Muscle of back (tissue), 13 donors: ENCODE measurements around the gene PDS5A. TPM values are rescaled to one million over a fixed set of nuclear protein-coding genes. Genes with fewer than 3 reads are reported as not detected.
"Not testable (repeated sequence)": the region's sequence is repeated elsewhere in the genome, so short reads cannot be mapped to it uniquely, and the experiment has no call there.

Experiments
- DNase-seq, 3 donors: peaks; one replicate each; pipeline versions ENCODE4 v3.0.0 to v3.0.0-alpha.2; 2013
- long read RNA-seq, 9 donors: transcript quantifications; one replicate each; lab custom pipeline, GENCODE V29; 2026
- polyA plus RNA-seq, 10 donors: library from polyadenylated mRNA; unstranded; fragments of 120-200 nt; gene quantifications; one replicate each; pipeline ENCODE4 v1.2.1, GENCODE V29; 2013; ENCODE audit not compliant: insufficient read length in 10 of 10

Gene PDS5A, protein sequence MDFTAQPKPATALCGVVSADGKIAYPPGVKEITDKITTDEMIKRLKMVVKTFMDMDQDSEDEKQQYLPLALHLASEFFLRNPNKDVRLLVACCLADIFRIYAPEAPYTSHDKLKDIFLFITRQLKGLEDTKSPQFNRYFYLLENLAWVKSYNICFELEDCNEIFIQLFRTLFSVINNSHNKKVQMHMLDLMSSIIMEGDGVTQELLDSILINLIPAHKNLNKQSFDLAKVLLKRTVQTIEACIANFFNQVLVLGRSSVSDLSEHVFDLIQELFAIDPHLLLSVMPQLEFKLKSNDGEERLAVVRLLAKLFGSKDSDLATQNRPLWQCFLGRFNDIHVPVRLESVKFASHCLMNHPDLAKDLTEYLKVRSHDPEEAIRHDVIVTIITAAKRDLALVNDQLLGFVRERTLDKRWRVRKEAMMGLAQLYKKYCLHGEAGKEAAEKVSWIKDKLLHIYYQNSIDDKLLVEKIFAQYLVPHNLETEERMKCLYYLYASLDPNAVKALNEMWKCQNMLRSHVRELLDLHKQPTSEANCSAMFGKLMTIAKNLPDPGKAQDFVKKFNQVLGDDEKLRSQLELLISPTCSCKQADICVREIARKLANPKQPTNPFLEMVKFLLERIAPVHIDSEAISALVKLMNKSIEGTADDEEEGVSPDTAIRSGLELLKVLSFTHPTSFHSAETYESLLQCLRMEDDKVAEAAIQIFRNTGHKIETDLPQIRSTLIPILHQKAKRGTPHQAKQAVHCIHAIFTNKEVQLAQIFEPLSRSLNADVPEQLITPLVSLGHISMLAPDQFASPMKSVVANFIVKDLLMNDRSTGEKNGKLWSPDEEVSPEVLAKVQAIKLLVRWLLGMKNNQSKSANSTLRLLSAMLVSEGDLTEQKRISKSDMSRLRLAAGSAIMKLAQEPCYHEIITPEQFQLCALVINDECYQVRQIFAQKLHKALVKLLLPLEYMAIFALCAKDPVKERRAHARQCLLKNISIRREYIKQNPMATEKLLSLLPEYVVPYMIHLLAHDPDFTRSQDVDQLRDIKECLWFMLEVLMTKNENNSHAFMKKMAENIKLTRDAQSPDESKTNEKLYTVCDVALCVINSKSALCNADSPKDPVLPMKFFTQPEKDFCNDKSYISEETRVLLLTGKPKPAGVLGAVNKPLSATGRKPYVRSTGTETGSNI (N-terminal part only)
- polyA plus RNA-seq = 10 to 100 TPM; 28.4 to 43.2 (median 37.2) TPM
- long read RNA-seq, donor 1, partial matches to known transcripts = 0 of 1 reads
- long read RNA-seq, donor 1, other reads (novel, unspliced or antisense) = 0 of 1 reads
- long read RNA-seq, donor 2, full-length matches to known transcripts = 1 of 1 reads
- long read RNA-seq, donor 2, partial matches to known transcripts = 0 of 1 reads
- long read RNA-seq, donor 2, other reads (novel, unspliced or antisense) = 0 of 1 reads
- long read RNA-seq, donor 3 = 0 reads
- long read RNA-seq, donor 4 = 0 reads
- long read RNA-seq, donor 5, partial matches to known transcripts = 0 of 4 reads
- long read RNA-seq, donor 5, other reads (novel, unspliced or antisense) = 0 of 4 reads
- long read RNA-seq, donor 6 = 0 reads
- long read RNA-seq, donor 7, full-length matches to known transcripts = 2 of 2 reads
- long read RNA-seq, donor 7, partial matches to known transcripts = 0 of 2 reads
- long read RNA-seq, donor 7, other reads (novel, unspliced or antisense) = 0 of 2 reads
- long read RNA-seq, donor 8, partial matches to known transcripts = 5 of 5 reads
- long read RNA-seq, donor 8, other reads (novel, unspliced or antisense) = 0 of 5 reads
- long read RNA-seq, donor 9, full-length matches to known transcripts = 1 of 1 reads
- long read RNA-seq, donor 9, partial matches to known transcripts = 0 of 1 reads
- long read RNA-seq, donor 9, other reads (novel, unspliced or antisense) = 0 of 1 reads

DNA sequence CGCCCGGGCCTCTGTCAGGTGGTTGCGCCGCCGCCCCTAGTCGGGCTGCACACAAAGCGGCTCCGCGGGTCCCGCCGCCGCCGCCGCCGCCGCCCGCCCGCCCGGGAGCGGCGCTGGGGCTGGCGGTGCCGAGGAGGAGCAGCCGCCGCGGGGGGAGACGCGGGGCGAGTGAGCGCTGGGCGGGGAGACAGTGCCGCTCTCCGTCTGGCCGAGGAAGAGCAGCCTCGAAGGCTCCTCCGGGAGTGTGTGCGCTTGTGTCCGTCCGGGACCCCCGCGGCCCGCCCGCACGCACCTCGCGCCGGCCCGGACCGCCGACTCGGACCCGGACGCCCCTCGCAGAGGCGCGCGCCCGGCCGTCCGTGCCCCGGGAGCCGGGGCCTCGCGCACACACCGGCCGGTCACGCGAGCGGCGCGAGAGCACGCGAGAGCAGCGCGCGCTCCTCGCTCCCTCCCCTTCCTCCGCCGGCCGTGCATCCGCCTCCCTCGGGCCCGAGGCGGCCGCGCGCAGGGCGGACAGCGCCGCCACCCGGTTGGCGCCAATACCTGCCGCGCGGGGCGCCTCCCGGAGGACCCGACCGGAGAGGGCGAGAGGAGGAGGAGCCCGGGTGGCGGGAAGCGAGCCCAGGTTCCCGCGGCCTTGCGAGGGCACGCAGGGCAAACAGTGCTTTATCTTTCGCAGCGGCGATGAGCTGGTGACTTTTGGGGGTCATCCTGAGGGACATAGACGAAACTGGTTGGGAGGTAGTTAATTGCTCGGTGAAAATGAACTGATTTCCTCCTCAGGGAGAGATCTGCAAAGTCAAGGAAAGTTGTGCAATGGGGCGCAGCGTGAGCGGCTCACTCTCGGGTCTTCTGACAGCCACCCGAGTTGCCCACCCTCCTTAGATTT, at the start of gene PDS5A:
Gene PDS5A (minus strand): TSS at position 423 of the 889 bp plus-strand sequence. CDS start 1,334 bp downstream, outside the sequence.
- peak; percentile 93 to 96 (median 94) for DNase-seq

DNA sequence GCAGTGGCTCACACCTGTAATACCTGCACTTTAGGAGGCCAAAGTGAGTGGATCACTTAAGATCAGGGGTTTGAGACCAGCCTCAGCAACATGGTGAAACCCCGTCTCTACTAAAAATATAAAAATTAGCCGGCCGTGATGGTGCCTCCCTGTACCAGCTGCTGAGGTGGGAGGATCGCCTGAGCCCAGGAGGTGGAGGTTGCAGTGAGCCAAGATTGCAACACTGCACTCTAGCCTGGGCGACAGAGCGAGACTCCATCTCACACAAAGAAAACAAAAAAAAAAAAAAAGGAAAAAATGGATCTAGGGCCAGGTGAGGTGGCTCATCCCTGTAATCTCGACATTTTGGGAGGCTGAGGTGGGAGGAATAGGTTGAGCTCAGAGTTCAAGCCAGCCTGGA, 46.3 kb upstream of the PDS5A start:
- not testable (repeated sequence) for DNase-seq

DNA sequence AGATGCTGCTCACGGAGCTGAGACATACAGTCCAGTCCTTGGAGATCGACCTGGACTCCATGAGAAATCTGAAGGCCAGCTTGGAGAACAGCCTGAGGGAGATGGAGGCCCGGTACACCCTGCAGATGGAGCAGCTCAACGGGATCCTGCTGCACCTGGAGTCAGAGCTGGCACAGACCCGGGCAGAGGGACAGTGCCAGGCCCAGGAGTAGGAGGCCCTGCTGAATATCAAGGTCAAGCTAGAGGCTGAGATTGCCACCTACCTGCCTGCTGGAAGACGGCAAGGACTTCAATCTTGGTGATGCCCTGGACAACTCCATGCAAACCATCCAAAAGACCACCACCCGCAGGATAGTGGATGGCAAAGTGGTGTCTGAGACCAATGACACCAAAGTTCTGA, 43.4 kb upstream of the PDS5A start:
- not testable (repeated sequence) for DNase-seq

DNA sequence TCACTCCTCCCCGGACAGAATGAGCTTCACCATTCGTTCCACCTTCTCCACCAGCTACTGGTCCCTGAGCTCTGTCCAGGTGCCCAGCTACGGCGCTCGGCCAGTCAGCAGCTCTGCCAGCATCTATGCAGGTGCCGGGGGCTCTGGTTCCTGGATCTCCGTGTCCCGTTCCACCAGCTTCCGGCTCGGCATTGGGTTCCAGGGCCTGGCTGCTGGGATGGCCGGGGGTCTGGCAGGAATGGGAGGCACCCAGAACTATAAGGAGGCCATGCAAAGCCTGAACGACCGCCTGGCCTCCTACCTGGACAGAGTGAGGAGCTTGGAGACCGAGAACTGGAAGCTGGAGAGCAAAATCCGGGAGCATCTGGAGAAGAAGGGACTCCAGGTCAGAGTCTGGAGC, 42.5 kb upstream of the PDS5A start:
- no peak for DNase-seq

DNA sequence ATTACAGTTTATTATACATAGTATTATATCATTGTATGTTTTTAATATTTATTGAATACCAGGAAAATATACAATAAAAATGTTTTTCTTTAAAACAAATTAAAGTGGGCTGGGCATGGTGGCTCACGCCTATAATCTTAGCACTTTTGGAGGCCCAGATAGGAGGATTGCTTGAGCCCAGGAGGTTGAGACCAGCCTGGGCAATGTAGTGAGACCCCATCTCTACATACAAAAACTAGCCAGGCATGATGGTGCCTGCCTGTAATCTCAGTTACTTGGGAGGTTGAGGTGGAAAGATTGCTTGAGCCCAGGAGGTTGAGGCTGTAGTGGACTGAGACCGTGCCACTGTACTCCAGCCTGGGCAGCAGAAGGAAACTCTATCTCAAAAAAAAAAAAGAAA, 38.3 kb upstream of the PDS5A start:
- DNase-seq = no peak

DNA sequence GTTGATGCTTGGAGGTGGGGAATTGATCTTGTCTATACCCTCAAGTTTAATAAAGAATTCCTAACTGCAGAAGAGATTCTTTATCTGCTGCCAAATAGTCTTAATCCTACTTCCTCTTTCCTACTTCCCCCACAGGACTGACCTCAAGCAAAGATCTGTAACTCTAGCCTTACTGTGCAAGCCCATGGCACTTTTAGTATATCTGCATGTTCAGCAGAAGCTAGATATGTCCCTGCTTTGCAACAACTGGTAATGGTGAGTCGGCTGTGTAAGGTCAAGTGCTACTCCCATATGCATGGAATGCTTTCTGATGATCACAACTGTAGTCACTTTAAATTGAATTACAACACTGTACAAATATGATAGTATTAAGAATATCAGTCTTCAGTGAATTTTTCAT, 26.3 kb upstream of the PDS5A start:
- DNase-seq = peak in 2 of 3 donors; percentile 2 to 22

DNA sequence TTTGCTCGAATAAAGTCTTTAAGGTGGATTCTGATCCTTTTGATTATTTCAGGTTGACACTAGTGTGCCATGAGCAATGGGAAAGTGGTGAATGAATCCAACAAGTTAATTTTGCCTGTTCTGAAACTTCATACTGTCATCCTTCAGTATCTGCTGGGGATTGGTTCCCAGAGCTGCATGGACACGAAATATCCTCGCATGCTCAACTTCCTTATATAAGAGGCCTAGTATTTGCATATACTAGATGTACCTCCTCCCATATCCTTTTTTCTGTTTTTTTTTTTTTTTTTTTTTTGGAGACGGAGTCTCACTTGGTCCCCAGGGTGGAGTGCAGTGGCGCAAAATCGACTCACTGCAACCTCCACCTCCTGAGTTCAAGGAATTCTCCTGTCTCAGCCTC, 23.0 kb upstream of the PDS5A start:
- DNase-seq = no peak

DNA sequence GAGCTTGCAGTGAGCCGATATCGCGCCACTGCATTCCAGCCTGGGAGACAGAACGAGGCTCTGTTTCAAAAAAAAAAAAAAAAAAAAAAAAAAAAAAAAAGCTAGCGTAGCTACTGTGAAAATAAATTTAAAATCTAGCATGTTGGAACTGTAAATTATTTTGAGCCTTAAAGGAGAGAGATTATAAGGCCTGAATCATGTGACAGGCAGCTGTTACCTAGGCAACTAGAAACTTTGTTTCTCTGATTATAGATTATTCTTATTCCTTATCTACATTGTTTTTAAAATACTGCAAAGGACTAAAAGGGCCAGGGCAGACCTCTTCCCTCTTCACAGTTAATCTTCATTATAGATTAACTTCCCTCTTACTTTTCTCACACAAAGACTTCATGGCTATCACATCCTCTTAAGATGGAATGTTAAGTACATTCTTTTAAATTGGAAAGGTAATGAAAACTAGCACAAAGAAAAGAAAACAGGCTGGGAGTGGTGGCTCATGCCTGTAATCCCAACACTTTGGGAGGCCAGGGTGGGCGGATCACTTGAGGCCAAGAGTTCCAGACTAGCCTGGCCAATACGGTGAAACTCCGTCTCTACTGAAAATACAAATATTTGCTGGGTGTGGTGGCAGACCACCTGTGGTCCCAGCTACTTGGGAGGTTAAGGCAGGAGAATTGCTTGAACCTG, 21.1 kb upstream of the PDS5A start:
- no peak for DNase-seq

DNA sequence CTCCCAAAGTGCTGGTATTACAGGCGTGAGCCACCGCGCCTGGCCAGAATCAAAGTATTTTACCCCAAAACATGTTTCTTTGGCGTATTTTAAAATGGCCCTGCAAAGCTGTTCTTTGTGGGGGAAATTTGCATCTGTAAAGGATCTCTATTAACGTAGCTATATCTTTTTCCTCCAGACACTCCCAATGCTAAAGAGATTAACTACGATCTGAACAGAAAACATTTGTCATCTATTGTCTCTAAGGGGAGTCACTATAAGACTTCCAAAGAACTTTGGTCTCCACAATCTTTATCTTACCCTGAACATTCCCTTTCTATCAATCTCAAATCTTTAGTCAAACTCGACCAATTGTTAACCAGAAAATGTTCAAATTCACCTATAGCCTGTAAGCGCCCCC, 19.1 kb upstream of the PDS5A start:
- no peak for DNase-seq

DNA sequence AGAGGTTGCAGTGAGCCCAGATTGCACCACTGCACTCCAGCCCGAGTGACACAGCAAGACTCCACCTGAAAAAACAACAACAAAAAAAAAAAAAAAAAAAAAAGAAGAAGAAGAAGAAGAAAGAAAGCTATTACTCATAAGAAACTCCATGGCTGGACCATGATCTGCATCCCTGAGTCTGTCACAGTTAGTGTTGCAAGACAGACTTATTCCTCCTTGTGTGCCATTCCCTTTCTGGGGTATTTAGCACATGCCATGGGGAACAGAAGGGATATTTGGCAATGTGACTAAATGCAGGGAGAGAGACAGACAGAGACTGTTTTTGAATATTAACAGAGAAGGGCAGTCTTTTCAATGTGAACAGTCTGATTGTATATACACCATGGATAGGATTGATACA, 16.7 kb upstream of the PDS5A start:
- DNase-seq = no peak

DNA sequence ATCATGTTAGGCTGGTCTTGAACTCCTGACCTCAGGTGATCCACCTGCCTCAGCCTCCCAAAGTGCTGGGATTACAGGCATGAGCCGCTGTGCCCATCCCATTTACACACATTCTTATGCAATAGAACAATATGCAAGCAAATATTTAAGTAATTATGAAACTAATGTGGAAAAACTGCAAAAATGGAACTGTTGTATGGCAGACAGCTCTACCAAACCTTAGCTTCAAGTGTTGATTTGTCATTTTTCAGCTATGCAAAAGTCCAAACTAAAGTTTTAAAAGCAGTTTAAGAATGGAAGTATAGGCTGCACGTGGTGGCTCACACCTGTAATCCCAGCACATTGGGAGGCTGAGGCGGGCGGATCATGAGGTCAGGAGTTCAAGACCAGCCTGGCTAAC, 11.7 kb upstream of the PDS5A start:
- DNase-seq = not testable (repeated sequence)

DNA sequence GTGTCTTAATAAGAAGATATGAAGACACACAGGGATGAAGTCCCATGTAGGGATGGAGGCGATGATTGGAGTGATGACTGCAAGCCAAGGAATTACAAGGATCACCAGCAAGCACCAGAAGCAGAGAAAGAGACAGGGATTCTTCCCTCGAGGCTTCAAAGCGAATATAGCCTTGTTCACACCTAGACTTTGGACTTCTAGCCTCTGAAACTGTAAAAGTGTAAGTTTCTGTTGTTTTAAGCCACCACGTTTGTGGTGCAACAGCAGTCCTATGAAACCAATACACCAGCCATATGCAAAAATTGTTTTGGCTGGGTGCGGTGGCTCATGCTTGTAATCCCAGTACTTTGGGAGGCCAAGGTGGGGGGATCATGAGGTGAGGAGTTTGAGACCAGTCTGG, 9.8 kb upstream of the PDS5A start:
- DNase-seq = no peak

DNA sequence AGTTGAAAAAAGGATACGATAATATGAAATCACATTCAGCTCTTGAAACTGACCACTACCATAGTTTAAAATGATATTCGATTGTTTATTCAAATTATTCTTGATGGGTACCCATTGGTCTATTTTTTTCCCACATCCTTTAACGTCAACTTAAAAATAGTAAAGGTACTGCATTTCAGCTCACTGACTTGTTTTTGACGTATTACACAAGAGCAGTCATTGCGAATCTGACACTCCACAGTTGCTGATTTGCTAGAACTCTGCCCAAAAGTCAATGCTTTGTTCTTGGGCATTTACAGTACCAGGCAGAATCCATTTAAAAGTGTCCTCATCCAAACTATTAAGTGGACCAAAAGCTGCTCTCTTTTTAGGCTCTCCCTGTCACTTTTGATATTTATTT, 1.2 kb upstream of the PDS5A start:
- DNase-seq = no peak

DNA sequence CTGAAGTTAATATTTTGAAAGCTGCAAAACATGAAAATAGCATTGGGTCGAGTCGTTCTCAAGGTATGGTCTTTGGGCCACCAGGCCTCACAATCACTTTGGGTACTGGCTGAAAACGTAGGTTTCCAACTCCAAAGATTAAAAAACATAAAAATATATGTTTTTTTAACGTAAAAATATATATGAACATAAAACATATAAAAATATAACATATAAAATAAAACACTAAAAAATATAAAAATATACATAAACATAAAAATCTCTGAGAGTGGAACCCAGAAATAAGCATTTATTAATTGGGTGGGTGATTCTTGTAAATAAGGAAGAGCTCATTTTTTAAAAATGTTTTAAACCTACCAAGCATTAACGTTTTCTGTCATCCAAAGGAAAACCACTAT, 666 bp upstream of the PDS5A start:
- DNase-seq = no peak

DNA sequence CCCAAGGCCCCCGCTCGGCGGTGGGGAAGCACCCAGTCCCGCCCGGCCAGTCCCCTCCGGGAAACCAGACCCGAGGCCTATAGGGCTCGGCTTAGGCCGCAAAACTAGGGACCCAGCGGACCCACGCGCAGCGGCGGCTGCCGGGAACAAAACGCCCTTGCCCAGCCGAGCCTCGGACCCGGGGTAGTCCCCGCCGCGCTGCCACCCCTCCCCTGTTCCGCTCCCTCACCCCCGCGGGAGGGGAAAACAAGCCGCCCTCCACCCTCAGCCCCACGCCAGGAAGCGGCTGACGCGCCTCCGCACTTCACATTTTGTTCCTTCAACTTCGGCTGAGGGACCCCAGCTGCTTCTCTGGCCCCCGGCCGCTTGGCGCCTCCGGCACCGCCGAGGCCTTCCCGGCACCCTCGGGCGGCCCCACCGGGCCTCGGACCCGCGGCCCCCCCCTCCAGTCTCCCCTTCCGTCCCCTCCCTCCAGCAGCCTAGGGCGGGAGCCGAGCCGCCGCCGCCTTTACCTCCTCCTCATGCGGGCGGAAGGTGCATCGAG, 694 bp downstream of the PDS5A start:
- DNase-seq = peak; percentile 12 to 85 (median 39)

DNA sequence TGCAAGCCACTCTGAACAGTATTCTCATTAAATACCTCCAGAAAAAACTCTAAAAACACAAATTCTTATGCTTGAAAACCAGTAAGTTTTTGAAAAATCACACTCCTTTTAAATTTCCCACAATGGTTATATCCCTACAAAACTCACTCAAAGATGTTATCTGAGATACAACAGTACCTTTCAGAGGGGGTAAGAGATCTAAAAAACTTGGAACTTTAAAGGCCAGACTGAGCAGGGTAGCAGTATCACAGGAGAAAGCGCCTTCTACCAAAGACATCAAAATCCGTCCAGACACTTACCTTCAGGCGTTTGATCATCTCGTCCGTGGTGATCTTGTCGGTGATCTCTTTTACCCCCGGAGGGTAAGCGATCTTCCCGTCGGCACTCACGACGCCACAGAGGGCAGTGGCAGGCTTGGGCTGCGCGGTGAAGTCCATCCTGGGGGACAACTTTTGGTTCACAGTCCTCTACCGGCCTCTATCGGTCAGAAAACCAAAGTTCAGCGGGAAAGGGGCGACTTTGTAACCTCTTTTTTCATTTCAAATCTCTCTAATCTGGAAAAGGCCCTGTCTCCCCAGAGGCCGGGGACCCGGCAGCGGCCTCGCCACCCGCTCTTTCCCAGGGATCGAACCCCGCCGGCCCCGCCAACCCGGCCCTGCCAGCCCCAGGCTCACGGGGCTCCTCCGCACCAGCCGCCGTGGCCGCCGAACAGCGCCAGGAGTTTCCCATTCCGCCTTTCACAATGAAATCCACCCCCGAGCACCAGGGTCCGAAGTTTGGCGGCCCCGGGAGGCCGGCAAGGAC, 1.4 kb downstream of the PDS5A start:
- DNase-seq = peak; percentile 84 to 93 (median 88)

DNA sequence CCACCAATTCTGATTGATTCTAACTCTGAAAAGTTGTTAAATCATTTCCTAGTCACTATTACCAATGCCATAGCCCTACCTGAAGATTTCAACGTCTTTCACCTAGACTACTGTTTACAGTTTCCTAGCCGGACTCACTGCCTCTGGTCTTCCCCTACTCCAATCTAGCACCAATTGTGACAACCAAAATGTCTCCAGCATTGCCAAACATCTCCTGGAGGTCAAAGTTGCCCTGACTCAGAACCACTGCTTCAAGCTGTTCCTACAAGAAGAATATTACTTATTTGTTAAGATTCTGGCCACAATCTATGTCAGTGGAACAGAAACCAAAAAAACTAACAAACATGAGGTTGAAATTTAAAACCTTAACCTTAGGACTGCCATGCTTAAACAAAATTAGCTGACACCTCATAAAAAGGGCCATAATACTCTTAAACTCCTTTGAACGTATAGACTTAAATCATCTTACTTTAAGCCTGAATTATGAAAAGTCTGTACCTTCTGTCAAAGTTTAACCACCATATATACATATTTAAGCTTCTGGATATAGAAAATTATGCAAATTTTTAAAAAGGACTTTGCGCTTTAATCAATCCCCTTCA, 2.1 kb downstream of the PDS5A start:
- no peak for DNase-seq
